PC-9 (cell line): ENCODE data around the gene SAMD8. TPM values are rescaled to one million over a fixed set of nuclear protein-coding genes. Genes with fewer than 3 reads are reported as not detected.

ENCODE experiments used
- BruUV-seq: library from RNA; stranded (reverse); fragments of 400-500 nt; replicated peaks from 2 replicates; lab custom pipeline; 2021; lab: Mats Ljungman, UMichigan
- CTCF ChIA-PET: fragments of 300-600 bp; sonication (Branson Sonifier 250); formaldehyde crosslinking; loops from one replicate; lab custom pipeline; 2022; ENCODE audit warnings: antibody characterized with exemption; lab: Charles Lee
- POLR2A ChIA-PET: fragments of 300-600 bp; sonication (Branson Sonifier 250); formaldehyde crosslinking; loops from one replicate; lab custom pipeline; 2022; ENCODE audit warnings: antibody characterized with exemption; ENCODE audit not compliant: unreplicated experiment; lab: Charles Lee
- DNase-seq, 2 experiments: peaks; one replicate each; pipeline versions ENCODE4 v3.0.0 to v3.0.0-alpha.2; 2015 to 2022; ENCODE audit warnings: mixed read lengths in 1 of 2
- H2AFZ ChIP-seq: fragments of 200-600 bp; sonication (generic); 2 replicates; pipeline ENCODE4 v1.8.1; 2017; ENCODE audit warnings: antibody characterized with exemption
- H3F3A ChIP-seq: fragments of 200-600 bp; sonication (generic); 2 replicates; pipeline ENCODE4 v1.8.1; 2017; ENCODE audit warnings: antibody characterized with exemption, mild to moderate bottlenecking, low read depth; ENCODE audit not compliant: insufficient read depth
- H3K27ac ChIP-seq: fragments of 200-600 bp; sonication (generic); 2 replicates; pipeline ENCODE4 v1.6.1; 2016; ENCODE audit warnings: mixed run types
- H3K27me3 ChIP-seq: fragments of 200-600 bp; sonication (generic); 2 replicates; pipeline ENCODE4 v1.6.1; 2016; ENCODE audit warnings: low read depth, mixed run types; ENCODE audit not compliant: insufficient read depth
- H3K36me3 ChIP-seq: fragments of 200-600 bp; sonication (generic); 2 replicates; pipeline ENCODE4 v1.6.1; 2016; ENCODE audit warnings: low read depth, mixed run types
- H3K4me1 ChIP-seq: fragments of 200-600 bp; sonication (generic); replicated peaks from 2 replicates; pipeline ENCODE4 v1.6.1; 2016; ENCODE audit warnings: mixed run types; ENCODE audit not compliant: insufficient read depth
- H3K4me2 ChIP-seq: fragments of 200-600 bp; sonication (generic); 2 replicates; pipeline ENCODE4 v1.6.1; 2017; ENCODE audit warnings: mixed run types
- H3K4me3 ChIP-seq: fragments of 200-600 bp; sonication (generic); 2 replicates; pipeline ENCODE4 v1.6.1; 2016; ENCODE audit warnings: mixed run types
- H3K79me2 ChIP-seq: fragments of 200-600 bp; sonication (generic); 2 replicates; pipeline ENCODE4 v1.6.1; 2017; ENCODE audit warnings: low read depth, mixed run types
- H3K9me2 ChIP-seq: fragments of 200-600 bp; sonication (generic); 2 replicates; pipeline ENCODE4 v1.8.1; 2017; ENCODE audit warnings: mild to moderate bottlenecking; ENCODE audit not compliant: insufficient read depth
- H3K9me3 ChIP-seq: fragments of 200-600 bp; sonication (generic); 2 replicates; pipeline ENCODE4 v1.8.1; 2016; ENCODE audit warnings: low read depth; ENCODE audit not compliant: insufficient read depth
- H4K20me1 ChIP-seq: fragments of 200-600 bp; sonication (generic); 2 replicates; pipeline ENCODE4 v1.8.1; 2017; ENCODE audit not compliant: insufficient read depth
- EZH2 ChIP-seq: fragments of 200-600 bp; sonication (generic); IDR thresholded peaks from 2 replicates; pipeline ENCODE4 v1.8.0; 2017; ENCODE audit warnings: antibody characterized with exemption, low read depth
- intact Hi-C: fragments of 100-400 bp; cut with micrococcal nuclease; formaldehyde crosslinking; loops from one replicate; pipeline ENCODE4 v1.10.0; 2022; ENCODE audit not compliant: unreplicated experiment
- total RNA-seq: library from RNA; stranded (reverse); gene quantifications from 2 replicates; pipeline ENCODE4 v1.2.3, GENCODE V29; 2021
- TF ChIP-seq, protein P1 (sequence below): fragments of 200-600 bp; sonication (generic); conservative IDR thresholded peaks from 2 replicates; pipeline ENCODE4 v1.6.1; 2017; ENCODE audit warnings: mixed run types, antibody characterized with exemption, mild to moderate bottlenecking, moderate library complexity

The SAMD8 gene
- total RNA-seq, 1 experiment from 2014 or later = 31.1 TPM

DNA sequence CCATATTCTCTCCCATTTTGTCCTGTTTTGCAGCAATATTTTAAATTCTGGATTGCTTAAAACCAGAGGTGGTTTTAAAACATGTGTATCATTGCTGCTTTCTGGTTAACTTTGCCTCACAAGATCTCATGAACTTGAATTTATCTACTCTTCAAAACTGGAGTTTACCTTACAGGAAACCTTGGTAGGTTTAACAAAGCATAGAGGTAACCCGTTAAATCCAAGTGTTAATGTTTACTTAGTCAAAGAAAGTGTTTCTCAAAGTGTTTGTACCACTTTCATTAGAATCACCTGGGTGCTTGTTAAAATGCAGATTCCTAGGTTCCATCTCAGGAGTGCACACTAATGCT, 55.1 kb downstream of the SAMD8 start:
- CTCF ChIA-PET = no interaction called here
- TF ChIP-seq, protein P1, sequence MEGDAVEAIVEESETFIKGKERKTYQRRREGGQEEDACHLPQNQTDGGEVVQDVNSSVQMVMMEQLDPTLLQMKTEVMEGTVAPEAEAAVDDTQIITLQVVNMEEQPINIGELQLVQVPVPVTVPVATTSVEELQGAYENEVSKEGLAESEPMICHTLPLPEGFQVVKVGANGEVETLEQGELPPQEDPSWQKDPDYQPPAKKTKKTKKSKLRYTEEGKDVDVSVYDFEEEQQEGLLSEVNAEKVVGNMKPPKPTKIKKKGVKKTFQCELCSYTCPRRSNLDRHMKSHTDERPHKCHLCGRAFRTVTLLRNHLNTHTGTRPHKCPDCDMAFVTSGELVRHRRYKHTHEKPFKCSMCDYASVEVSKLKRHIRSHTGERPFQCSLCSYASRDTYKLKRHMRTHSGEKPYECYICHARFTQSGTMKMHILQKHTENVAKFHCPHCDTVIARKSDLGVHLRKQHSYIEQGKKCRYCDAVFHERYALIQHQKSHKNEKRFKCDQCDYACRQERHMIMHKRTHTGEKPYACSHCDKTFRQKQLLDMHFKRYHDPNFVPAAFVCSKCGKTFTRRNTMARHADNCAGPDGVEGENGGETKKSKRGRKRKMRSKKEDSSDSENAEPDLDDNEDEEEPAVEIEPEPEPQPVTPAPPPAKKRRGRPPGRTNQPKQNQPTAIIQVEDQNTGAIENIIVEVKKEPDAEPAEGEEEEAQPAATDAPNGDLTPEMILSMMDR = no peak
- no peak for TF ChIP-seq EZH2
- DNase-seq = no peak
- Histone ChIP-seq H3K9me3 (no peaks in the 10 kb centered on the region), H3K79me2 (no peaks in the 10 kb centered on the region), H3K4me3 (no peak overlapping the region), H3K36me3 (peaks cover 6% of the 10 kb centered on the region; the same call in 1 of the 2 replicates), H3K27ac (0 out of 2 replicates have a peak overlapping the region, but pooled peaks have one; percentile 16), H3K4me1 (peaks cover 10% of the 10 kb centered on the region), H3F3A (peaks cover 10% of the 10 kb centered on the region; the same call in 1 of the 2 replicates), H4K20me1 (peaks cover 13% of the 10 kb centered on the region), H3K9me2 (no peaks in the 10 kb centered on the region), H3K4me2 (0 out of 2 replicates have a peak overlapping the region, but pooled peaks have one; percentile 6), H3K27me3 (no peaks in the 10 kb centered on the region), H2AFZ (no peak overlapping the region)
- BruUV-seq = no TSS peak
- intact Hi-C loops = no loop called here
- POLR2A ChIA-PET = no interaction called here

DNA sequence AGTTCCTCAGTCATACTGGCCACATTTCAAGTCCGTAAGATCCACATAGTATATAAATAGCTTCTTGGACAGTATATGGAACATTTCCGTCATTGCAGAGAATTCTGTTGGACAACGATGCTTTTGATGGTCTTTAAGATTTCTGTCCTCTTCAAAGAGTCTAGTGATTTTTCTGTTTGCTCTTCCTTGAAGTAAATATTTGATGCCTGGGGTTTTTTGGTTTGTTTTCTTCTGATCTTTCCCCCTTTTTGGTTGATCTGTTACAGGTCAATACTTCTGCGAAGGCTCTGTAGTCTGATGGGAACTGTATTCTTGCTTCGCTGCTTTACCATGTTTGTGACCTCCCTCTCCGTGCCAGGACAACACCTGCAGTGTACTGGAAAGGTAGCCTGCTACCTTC, 56.8 kb downstream of the SAMD8 start:
- Histone ChIP-seq H3F3A (peaks cover 8% of the 10 kb centered on the region; the same call in 1 of the 2 replicates), H3K9me3 (no peaks in the 10 kb centered on the region), H3K4me3 (no peak overlapping the region), H3K4me2 (no peak overlapping the region), H2AFZ (no peak overlapping the region), H3K36me3 (peaks cover 6% of the 10 kb centered on the region; the same call in 1 of the 2 replicates), H3K27ac (no peak overlapping the region), H3K27me3 (no peaks in the 10 kb centered on the region), H3K9me2 (no peaks in the 10 kb centered on the region), H3K4me1 (peaks cover 10% of the 10 kb centered on the region), H3K79me2 (no peaks in the 10 kb centered on the region), H4K20me1 (peaks cover 13% of the 10 kb centered on the region; the same call in 1 of the 2 replicates)
- no peak for DNase-seq
- ChIA-PET CTCF (no interaction called here), POLR2A (no interaction called here)
- BruUV-seq = no TSS peak
- TF ChIP-seq EZH2 = no peak
- TF ChIP-seq, protein P1 = no peak
- intact Hi-C loops = no loop called here

DNA sequence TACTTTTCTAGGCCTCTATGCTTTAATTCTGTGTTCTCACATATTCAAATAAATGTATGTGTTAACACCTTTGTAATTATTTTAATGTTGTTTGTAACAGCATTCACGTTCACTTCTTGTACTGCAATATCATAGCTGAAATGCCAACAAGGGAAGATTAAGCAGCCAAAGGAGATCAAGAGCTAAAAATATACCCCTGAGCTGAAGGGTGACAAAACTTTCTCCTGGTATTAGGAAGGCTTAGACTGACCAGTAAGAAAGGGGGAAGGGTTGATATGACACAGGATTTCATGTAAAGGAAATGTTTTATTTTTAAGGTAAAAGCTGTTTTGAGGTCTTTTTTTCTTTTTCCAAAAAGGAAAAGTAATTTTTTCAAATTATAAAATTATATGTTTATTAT, 58.8 kb downstream of the SAMD8 start:
- POLR2A ChIA-PET = no interaction called here
- no peaks in the 10 kb centered on the region for H3K9me3 ChIP-seq
- H4K20me1 ChIP-seq = peaks cover 13% of the 10 kb centered on the region; the same call in 1 of the 2 replicates
- no peaks in the 10 kb centered on the region for H3K79me2 ChIP-seq
- H3K4me3 ChIP-seq = no peak overlapping the region
- CTCF ChIA-PET = interaction anchor here (0.6 kb wide), 1 partner anchor 817 kb away, joined by 9 read pairs; no protein-coding TSS in a partner anchor
- no peaks in the 10 kb centered on the region for H3K27me3 ChIP-seq
- no peak overlapping the region for H3K4me2 ChIP-seq
- H3K36me3 ChIP-seq = peaks cover 6% of the 10 kb centered on the region; the same call in 1 of the 2 replicates
- H2AFZ ChIP-seq = no peak overlapping the region
- TF ChIP-seq, protein P1 = no peak
- no peak for TF ChIP-seq EZH2
- H3K27ac ChIP-seq = no peak overlapping the region
- intact Hi-C loops = no loop called here
- H3K4me1 ChIP-seq = peaks cover 10% of the 10 kb centered on the region
- no peak for DNase-seq
- H3K9me2 ChIP-seq = no peaks in the 10 kb centered on the region
- no TSS peak for BruUV-seq
- H3F3A ChIP-seq = peaks cover 8% of the 10 kb centered on the region; the same call in 1 of the 2 replicates
